Hippocampal formation (tissue), 2 donors: ENCODE data around the gene MAGEB1.

Source experiments
- DNase-seq, 2 donors: peaks; one replicate each; lab custom pipeline; 2025; lab: John Stamatoyannopoulos, UW

MAGEB1 gene

DNA sequence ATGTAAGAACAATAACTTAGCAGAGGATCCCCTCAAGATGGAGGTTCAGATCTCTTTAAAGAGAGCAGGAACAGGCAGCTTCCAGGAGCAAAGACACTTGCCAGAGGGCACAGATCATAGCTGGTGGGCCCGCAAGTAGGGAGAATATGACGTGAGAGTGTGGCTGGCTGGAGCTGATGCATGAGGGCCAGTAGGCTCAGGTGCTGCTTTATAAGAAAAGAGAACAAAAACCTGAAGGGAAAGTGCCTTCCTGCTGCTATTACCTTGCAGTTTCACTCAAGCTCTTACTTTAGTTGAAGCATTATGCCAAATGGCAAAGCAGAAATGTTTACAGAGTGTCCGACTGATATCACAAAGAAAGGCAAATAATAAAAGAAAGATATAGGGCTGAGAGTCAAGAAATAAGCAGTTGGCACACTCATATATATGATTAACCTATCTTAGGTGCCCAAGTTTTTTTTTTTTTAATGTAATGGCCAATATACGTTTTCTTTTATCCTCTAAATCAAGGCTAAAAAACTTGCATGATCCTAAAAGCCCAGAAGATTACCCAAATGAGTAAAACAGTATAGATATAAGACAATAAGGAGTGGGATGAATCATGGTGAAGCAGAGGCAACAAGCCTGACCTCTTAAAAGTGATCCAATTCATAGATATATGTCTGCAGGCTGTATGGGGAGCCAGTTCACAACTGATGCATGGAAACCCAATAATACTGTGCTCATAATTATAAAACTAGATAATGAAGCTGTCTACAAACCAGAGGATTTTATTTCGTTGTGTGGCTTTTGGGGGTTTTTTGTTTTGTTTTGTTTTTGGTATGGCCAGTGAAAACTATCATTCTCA is 49.7 kb downstream of the MAGEB1 start:
- no peak for DNase-seq

- DNase-seq = no peak
Observed at GRCh38 chrX:30301208-30301607, 54.3 kb downstream of the MAGEB1 start.
